HG03159 (cell line): ENCODE data around the gene S1PR4.
"Not testable (repeated sequence)": the region's sequence is repeated elsewhere in the genome, so short reads cannot be mapped to it uniquely, and the experiment has no call there.

Source experiments
- ATAC-seq: cut with Tn5 transposase; IDR thresholded peaks from one replicate; pipeline ENCODE4 v1.9.1; 2021; ENCODE audit warnings: mild to moderate bottlenecking, moderate library complexity; ENCODE audit not compliant: unreplicated experiment

Gene S1PR4

GRCh38 chr19:3151563-3152418 lies 26.8 kb upstream of the S1PR4 start:
- no peak for ATAC-seq

- ATAC-seq, result no peak
These were observed 26.2 kb upstream of the S1PR4 start for GRCh38 chr19:3152419-3152780.

DNA sequence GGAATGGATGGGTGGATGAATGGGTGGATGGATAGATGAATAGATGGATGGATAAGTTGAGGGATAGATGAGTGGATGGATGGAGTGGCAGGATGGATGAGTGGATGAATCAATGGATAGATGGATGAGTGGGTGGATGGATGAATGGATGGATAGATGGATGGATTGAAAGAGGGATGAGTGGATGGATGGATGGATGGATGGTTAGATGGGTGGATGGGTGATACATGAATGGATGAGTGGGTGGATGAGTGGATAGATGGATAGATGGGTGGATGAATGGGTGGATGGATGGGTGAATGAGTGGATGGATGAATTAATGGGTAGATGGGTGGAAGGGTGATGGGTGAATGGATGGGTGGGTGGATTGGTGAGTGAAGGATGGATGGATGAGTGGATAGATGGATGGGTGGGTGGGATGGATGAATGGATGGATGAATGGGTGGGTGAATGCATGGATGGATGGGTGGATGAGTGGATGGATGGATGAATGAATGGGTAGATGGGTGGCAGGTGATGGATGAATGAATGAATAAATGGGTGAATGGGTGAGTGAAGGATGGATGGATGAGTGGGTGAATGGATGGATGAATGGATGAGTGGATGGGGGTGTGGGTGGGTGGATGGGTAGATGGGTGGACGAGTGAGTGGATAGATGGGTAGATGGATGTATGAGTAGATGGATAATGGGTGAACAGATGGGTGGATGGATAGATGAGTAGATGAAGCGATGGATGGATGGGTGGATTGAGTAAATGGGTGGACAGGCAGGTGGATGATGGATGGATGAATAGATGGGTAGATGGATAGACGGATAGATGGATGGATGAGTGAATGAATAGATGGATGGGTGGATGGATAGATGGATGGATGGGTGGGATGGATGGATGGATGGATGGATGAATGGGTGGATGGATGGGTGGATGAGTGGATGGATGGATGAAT lies 25.0 kb upstream of the S1PR4 start:
- ATAC-seq, result no peak

DNA sequence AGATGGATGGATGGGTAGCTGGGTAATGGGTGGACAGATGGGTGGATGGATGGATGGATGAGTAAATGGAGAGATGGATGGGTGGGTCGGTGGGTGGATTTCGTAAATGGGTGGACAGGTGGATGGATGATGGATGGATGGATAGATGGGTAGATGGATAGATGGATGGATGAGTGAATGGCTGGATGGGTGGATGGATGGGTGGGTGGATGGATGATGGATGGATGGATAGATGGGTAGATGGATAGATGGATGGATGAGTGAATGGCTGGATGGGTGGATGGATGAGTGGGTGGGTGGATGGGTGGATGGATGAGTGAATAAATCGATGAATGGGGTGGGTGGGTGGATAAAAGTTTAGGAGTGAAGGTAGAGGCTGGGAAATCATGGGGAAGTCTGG lies 24.1 kb upstream of the S1PR4 start:
- not testable (repeated sequence) for ATAC-seq

GRCh38 chr19:3154957-3155736 lies 23.4 kb upstream of the S1PR4 start:
- no peak for ATAC-seq

DNA sequence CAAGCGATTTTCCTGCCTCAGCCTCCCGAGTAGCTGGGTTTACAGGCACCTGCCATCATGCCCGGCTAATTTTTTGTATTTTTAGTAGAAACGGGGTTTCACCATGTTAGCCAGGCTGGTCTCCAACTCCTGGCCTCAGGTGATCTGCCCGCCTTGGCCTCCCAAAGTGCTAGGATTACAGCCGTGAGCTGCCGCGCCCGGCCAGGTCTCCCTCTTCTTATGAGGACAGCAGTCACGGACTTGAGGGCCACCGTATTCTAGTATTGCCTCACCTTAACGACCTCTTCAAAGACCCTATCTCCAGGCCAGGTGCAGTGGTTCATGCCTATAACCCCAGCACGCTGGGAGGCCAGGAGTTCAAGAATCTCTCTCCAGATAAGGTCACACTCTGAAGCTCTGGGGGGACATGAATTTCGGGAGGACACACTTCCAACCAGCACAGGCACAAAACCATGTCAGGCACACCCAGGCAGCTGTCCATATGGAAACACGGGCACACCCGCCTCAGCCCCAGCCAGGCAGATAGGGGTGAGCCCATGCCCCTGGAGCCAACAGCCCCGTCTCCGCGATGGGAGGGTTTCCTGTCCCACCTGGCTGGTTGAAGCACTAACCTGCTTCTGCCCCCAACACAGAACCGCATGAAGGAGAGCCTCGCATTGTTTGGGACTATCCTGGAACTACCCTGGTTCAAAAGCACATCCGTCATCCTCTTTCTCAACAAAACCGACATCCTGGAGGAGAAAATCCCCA lies 21.3 kb upstream of the S1PR4 start:
- no peak for ATAC-seq

DNA sequence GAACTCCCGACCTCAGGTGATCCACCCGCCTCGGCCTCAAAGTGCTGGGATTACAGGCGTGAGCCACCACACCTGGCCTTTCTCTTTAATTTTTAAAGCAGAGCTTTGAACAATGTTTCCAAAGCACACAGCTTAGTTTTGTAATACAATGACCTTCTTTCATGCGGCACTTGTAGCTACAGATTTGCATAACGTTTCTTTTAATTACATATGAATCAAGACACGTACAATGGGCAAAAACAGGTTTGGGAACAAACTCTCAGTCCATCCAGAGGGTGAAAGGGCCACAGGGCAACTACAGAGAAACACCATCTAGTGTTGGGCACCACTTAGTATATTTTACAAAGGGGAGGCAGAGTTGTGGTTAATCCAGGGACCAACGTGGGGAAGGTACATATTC lies 19.0 kb upstream of the S1PR4 start:
- ATAC-seq, result no peak

DNA sequence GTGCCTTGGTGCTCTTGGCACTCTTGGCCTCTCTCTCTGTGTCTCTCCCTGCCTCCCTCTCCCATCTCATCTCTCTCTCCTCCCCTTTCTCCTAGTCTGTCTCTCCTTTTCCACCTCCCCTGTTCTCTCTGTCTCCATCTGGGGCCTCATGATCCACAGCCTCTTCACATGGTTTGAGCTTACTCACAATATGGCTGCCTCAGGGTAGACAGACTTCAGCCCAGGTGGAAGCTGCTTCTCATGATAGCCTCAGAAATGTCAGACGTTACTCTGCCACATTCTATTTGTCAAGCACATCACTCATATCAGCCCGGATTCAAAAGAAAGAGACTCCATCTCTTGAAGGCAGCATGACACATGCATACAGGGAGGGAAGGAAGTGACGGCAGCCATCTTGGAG lies 18.4 kb upstream of the S1PR4 start:
- no peak for ATAC-seq

- ATAC-seq, result no peak
These were observed 17.1 kb upstream of the S1PR4 start for GRCh38 chr19:3161453-3161852.

DNA sequence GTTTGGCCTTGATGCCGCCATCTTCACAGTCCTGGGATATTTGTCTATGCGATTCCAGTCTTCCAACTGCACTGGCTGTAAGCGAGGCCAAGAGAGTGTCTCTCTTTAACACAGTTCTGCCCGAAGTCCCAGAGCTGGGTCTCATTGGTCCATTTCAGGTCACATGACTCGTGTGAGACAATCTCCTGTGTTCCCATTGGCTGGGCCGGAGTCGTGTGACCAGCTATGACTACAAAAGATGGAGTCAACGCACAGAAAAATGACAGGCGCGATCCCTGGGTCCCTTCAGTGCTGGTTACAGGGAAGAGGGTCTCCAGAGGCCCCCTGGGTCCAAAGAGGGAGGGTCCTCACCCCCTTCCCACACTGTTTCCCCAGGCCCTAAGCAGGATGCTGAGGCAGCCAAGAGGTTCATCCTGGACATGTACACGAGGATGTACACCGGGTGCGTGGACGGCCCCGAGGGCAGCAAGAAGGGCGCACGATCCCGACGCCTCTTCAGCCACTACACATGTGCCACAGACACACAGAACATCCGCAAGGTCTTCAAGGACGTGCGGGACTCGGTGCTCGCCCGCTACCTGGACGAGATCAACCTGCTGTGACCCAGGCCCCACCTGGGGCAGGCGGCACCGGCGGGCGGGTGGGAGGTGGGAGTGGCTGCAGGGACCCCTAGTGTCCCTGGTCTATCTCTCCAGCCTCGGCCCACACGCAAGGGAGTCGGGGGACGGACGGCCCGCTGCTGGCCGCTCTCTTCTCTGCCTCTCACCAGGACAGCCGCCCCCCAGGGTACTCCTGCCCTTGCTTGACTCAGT lies 15.9 kb upstream of the S1PR4 start:
- ATAC-seq, result no peak

- no peak for ATAC-seq
These were observed 15.2 kb upstream of the S1PR4 start for GRCh38 chr19:3163230-3163886.

DNA sequence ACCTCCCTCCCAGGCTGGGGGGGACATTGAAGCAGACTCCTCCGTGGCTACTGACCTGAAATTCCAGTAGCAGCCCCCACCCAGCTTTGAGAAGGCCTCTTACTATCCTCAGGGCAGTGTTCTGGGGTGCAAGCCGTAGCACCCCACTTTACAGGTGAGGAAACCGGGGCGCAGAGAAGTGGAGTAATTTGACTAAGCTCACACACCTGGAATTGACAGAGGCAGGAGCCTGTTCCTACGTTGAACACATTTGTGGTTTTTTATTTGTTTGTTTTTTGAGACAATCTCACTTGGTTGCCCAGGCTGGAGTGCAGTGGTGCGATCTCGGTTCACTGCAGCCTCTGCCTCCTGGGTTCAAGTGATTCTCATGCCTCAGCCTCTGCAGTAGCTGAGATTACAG lies 14.6 kb upstream of the S1PR4 start:
- no peak for ATAC-seq

GRCh38 chr19:3167533-3168272 lies 10.9 kb upstream of the S1PR4 start:
- no peak for ATAC-seq

GRCh38 chr19:3171894-3172672 lies 6.5 kb upstream of the S1PR4 start:
- no peak for ATAC-seq

DNA sequence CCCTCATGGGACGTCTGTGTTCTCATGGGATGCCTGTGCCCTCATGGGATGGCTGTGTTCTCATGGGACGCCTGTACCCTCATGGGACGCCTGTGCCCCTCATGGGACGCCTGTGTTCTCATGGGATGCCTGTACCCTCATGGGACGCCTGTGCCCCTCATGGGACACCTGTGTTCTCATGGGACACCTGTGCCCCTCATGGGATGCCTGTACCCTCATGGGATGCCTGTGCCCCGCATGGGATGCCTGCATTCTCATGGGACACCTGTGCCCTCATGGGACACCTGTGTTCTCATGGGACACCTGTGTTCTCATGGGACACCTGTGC lies 5.9 kb upstream of the S1PR4 start:
- ATAC-seq, result not testable (repeated sequence)

- no peak for ATAC-seq
These were observed 2.5 kb upstream of the S1PR4 start for GRCh38 chr19:3175781-3176714.
